Vagina (tissue), 2 donors: Measurements from ENCODE around the gene PROZ. TPM values are rescaled to one million over a fixed set of nuclear protein-coding genes. Genes with fewer than 3 reads are reported as not detected.

Source experiments
- DNase-seq, 2 donors: peaks; one replicate each; pipeline ENCODE4 v3.0.0-alpha.2; 2017; ENCODE audit errors: extremely low spot score in 2 of 2
- H3K27ac ChIP-seq: fragments of 200-600 bp; sonication (generic); one replicate; pipeline ENCODE4 v1.5.1; 2019
- H3K27me3 ChIP-seq: fragments of 200-600 bp; sonication (generic); one replicate; pipeline ENCODE4 v1.5.1; 2019
- H3K36me3 ChIP-seq, 2 donors: fragments of 200-600 bp; sonication (generic); one replicate each; pipeline ENCODE4 v1.5.1; 2017 to 2019
- H3K4me1 ChIP-seq: fragments of 200-600 bp; sonication (generic); one replicate; pipeline ENCODE4 v1.5.1; 2019
- H3K4me3 ChIP-seq, 2 donors: fragments of 200-600 bp; sonication (generic); 1 replicate in 1 of 2; 2 replicates in 1 of 2; pipeline ENCODE4 v1.5.1; 2016 to 2019
- H3K9me3 ChIP-seq: fragments of 200-600 bp; sonication (generic); one replicate; pipeline ENCODE4 v1.5.1; 2019
- CTCF ChIP-seq, 3 experiments: fragments of 450-650 bp in 2 of 3; fragments of 200-600 bp in 1 of 3; sonication (generic) in 1 of 3; IDR thresholded peaks; one replicate each; pipeline ENCODE4 v1.5.1; 2017 to 2019; ENCODE audit warnings: antibody characterized with exemption in 3 of 3, mild to moderate bottlenecking in 2 of 3, moderate library complexity in 2 of 3
- POLR2A ChIP-seq, 2 donors: fragments of 450-650 bp; IDR thresholded peaks; one replicate each; pipeline ENCODE4 v1.6.1; 2017; ENCODE audit warnings: antibody characterized with exemption in 2 of 2, mild to moderate bottlenecking in 2 of 2, moderate library complexity in 2 of 2
- POLR2AphosphoS5 ChIP-seq, 2 donors: sonication (generic); formaldehyde crosslinking; IDR thresholded peaks; one replicate each; pipeline ENCODE4 v1.9.0; 2017; ENCODE audit warnings: antibody characterized with exemption in 2 of 2, mild to moderate bottlenecking in 2 of 2, low read depth in 1 of 2; ENCODE audit not compliant: insufficient read depth in 1 of 2
- intact Hi-C: fragments of 100-400 bp; cut with DNase I; formaldehyde crosslinking; loops from one replicate; pipeline ENCODE4 v1.15.1; 2023
- total RNA-seq: library from RNA; depleted of rRNA; stranded (reverse); fragments of >200 nt; gene quantifications from one replicate; pipeline ENCODE4 v1.2.3, GENCODE V29; 2016

Gene PROZ
- total RNA-seq, 1 donor from 2014 or later, result not detected

- H3K27ac ChIP-seq, result peak overlapping the region; percentile 79
- TF ChIP-seq POLR2A (IDR thresholded peaks at IDR 0.05), result no peak
- no peak for TF ChIP-seq POLR2AphosphoS5 (IDR thresholded peaks at IDR 0.05; ENCODE audit: insufficient read depth in 1 of 2, low read depth in 1 of 2)
- no peak for TF ChIP-seq CTCF (IDR thresholded peaks at IDR 0.05)
- no peaks in the 10 kb centered on the region for H3K9me3 ChIP-seq
- DNase-seq, result peak; percentile 87 to 89
- H3K27me3 ChIP-seq, result no peaks in the 10 kb centered on the region
- no peaks in the 10 kb centered on the region for H3K36me3 ChIP-seq
- peaks cover 24% of the 10 kb centered on the region for H3K4me1 ChIP-seq
- intact Hi-C loops, result loop anchor here (10.0 kb wide), 1 partner anchor 213 kb away; the partner anchor contains the start of gene GRTP1
- H3K4me3 ChIP-seq, result peak overlapping the region; percentile 47 to 60
Observed at GRCh38 chr13:113151745-113152690, 6.4 kb upstream of the PROZ start.

GRCh38 chr13:113152691-113152983 lies 5.8 kb upstream of the PROZ start:
- H3K36me3 ChIP-seq, result no peaks in the 10 kb centered on the region
- peaks cover 24% of the 10 kb centered on the region for H3K4me1 ChIP-seq
- peak overlapping the region; percentile 47 to 60 for H3K4me3 ChIP-seq
- no peak for DNase-seq
- H3K27ac ChIP-seq, result peak overlapping the region; percentile 79
- no peak for TF ChIP-seq CTCF (IDR thresholded peaks at IDR 0.05)
- TF ChIP-seq POLR2A (IDR thresholded peaks at IDR 0.05), result no peak
- no peak for TF ChIP-seq POLR2AphosphoS5 (IDR thresholded peaks at IDR 0.05; ENCODE audit: insufficient read depth in 1 of 2, low read depth in 1 of 2)
- H3K9me3 ChIP-seq, result no peaks in the 10 kb centered on the region
- intact Hi-C loops, result loop anchor here (10.0 kb wide), 1 partner anchor 212 kb away; the partner anchor contains the start of gene GRTP1
- H3K27me3 ChIP-seq, result no peaks in the 10 kb centered on the region

GRCh38 chr13:113152984-113153809 lies 5.3 kb upstream of the PROZ start:
- intact Hi-C loops, result loop anchor here (10.0 kb wide), 1 partner anchor 212 kb away; the partner anchor contains the start of gene GRTP1
- no peaks in the 10 kb centered on the region for H3K9me3 ChIP-seq
- H3K4me3 ChIP-seq, result peak overlapping the region; percentile 47 to 60
- no peaks in the 10 kb centered on the region for H3K36me3 ChIP-seq
- TF ChIP-seq CTCF (IDR thresholded peaks at IDR 0.05), result no peak
- TF ChIP-seq POLR2AphosphoS5 (IDR thresholded peaks at IDR 0.05; ENCODE audit: insufficient read depth in 1 of 2, low read depth in 1 of 2), result no peak
- TF ChIP-seq POLR2A (IDR thresholded peaks at IDR 0.05), result no peak
- H3K27ac ChIP-seq, result peak overlapping the region; percentile 79
- peaks cover 24% of the 10 kb centered on the region for H3K4me1 ChIP-seq
- no peaks in the 10 kb centered on the region for H3K27me3 ChIP-seq
- DNase-seq, result peak; percentile 93 to 97

GRCh38 chr13:113153810-113154748 lies 4.4 kb upstream of the PROZ start:
- intact Hi-C loops, result loop anchor here (10.0 kb wide), 1 partner anchor 211 kb away; the partner anchor contains the start of gene GRTP1
- TF ChIP-seq POLR2A (IDR thresholded peaks at IDR 0.05) (peak in 1 of 2 donors; percentile 58), CTCF (IDR thresholded peaks at IDR 0.05) (no peak), POLR2AphosphoS5 (IDR thresholded peaks at IDR 0.05; ENCODE audit: insufficient read depth in 1 of 2, low read depth in 1 of 2) (peak; percentile 44 to 85)

More at GRCh38 chr13:113153810-113154748, 4.4 kb upstream of the PROZ start:
- H3K27ac ChIP-seq, result peak overlapping the region; percentile 79
- peak; percentile 89 to 95 for DNase-seq
- H3K4me3 ChIP-seq, result peak overlapping the region; percentile 47 to 60
- H3K4me1 ChIP-seq, result peaks cover 24% of the 10 kb centered on the region
- no peaks in the 10 kb centered on the region for H3K36me3 ChIP-seq
- no peaks in the 10 kb centered on the region for H3K9me3 ChIP-seq
- no peaks in the 10 kb centered on the region for H3K27me3 ChIP-seq
